Astrocyte of the cerebellum (primary cell): Measurements from ENCODE around the gene CCDC170.

Source experiments
- DNase-seq: peaks from one replicate; pipeline ENCODE4 v3.0.0-alpha.2; 2011; ENCODE audit warnings: low read depth
- H3K4me3 ChIP-seq: 2 replicates; pipeline ENCODE4 v1.5.1; 2011; ENCODE audit warnings: mild to moderate bottlenecking, low read depth, low read length, moderate library complexity
- in situ Hi-C: cut with HindIII; loops from 2 replicates; pipeline ENCODE4 v1.10.0; 2017; ENCODE audit warnings: low sequenced_read_pairs
- TF ChIP-seq, protein P1 (sequence below): IDR thresholded peaks from 2 replicates; pipeline ENCODE4 v1.5.1; 2012; ENCODE audit warnings: low read length, low read depth, moderate library complexity, mild to moderate bottlenecking; ENCODE audit errors: missing control alignments

The CCDC170 gene

DNA sequence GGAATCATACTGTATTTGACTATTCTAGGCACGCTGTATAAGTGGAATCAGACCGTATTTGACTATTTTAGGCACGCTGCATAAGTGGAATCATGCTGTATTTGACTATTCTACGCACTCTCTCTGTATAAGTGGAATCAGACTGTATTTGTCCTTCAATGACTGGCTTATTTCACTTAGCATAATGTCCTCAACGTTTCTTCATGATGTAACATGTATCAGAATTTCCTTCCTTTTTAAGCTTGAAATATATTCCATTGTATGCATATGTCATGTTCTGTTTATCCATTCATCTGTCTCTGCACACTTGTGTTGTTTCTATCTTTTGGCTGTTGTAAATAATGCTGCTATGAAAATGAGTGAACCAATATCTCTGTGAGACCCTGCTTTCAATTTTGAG is 5.7 kb downstream of the CCDC170 start:
- in situ Hi-C loops = no loop called here
- TF ChIP-seq, protein P1, sequence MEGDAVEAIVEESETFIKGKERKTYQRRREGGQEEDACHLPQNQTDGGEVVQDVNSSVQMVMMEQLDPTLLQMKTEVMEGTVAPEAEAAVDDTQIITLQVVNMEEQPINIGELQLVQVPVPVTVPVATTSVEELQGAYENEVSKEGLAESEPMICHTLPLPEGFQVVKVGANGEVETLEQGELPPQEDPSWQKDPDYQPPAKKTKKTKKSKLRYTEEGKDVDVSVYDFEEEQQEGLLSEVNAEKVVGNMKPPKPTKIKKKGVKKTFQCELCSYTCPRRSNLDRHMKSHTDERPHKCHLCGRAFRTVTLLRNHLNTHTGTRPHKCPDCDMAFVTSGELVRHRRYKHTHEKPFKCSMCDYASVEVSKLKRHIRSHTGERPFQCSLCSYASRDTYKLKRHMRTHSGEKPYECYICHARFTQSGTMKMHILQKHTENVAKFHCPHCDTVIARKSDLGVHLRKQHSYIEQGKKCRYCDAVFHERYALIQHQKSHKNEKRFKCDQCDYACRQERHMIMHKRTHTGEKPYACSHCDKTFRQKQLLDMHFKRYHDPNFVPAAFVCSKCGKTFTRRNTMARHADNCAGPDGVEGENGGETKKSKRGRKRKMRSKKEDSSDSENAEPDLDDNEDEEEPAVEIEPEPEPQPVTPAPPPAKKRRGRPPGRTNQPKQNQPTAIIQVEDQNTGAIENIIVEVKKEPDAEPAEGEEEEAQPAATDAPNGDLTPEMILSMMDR = no peak
- no peak for DNase-seq
- no peak overlapping the region for H3K4me3 ChIP-seq

DNA sequence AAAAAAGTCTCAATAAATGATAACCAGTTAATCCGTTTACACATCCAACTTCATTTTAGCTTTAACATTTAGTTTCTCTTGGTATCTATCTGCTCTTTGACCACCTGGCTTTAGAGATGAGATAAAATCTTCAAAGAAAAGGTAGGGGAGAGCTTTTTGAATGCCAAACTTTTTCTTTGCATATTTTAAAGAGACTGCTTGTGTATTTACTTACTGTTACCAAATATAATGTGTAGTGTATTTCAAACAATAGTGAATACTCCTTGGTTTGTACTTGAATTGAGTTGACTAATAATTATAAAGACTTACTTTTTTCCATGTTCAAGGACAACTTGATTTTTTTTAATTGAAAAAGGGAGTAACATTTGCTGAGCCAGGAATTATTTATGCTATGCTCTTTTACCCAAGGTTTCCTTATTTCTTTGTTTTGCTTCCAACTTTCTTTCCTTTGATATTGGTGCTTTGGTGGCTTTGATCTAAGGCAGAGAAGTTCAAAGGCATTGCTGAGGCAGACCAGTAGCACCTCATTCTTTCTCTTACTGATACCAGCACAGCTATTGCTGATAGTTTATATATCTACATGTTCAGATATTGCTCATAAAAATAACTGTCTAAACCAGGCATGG is 7.8 kb downstream of the CCDC170 start:
- in situ Hi-C loops = no loop called here
- DNase-seq = no peak
- TF ChIP-seq, protein P1 = no peak
- H3K4me3 ChIP-seq = no peak overlapping the region

DNA sequence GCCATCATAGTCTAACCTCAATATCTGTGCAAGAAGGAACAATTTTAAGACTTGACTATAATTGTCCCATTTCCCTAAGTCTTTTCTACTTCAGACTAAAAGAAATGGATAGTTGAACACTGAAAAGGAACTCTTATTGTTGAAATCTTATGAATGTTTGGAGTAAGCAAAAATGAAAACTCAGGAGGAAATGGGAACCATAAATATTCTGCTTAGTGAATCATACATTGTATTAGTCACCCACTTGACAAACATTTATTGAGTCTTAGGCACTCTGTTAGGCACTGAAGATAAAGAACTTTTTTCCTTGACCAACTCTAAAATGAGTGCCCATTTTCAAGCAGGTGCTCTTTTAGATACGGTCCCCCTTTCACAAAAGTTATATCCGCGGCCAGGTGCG is 8.7 kb downstream of the CCDC170 start:
- in situ Hi-C loops = no loop called here
- DNase-seq = no peak

DNA sequence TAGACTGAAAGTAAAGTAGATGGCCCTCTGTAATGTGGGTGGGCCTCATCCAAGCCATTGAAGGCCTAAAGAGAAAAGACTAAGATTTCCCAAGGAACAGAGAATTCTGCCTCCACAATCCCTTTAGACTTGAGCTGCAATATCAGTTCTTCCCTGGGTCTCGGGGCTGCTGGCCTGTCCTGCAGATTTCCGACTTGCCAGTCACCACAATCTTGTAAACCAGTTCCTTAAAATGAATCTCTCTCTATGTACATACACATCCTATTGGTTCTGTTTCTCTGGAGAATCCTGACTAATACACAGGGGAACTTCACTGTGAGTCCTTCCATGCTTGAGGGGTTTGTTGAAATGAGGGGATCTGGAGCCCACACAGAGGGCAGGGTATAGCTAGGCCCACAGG is 12.9 kb downstream of the CCDC170 start:
- in situ Hi-C loops = no loop called here
- TF ChIP-seq, protein P1 = no peak
- no peak for DNase-seq
- no peak overlapping the region for H3K4me3 ChIP-seq

More for the DNA sequence above, 8.7 kb downstream of the CCDC170 start:
- TF ChIP-seq, protein P1 = no peak
- no peak overlapping the region for H3K4me3 ChIP-seq

DNA sequence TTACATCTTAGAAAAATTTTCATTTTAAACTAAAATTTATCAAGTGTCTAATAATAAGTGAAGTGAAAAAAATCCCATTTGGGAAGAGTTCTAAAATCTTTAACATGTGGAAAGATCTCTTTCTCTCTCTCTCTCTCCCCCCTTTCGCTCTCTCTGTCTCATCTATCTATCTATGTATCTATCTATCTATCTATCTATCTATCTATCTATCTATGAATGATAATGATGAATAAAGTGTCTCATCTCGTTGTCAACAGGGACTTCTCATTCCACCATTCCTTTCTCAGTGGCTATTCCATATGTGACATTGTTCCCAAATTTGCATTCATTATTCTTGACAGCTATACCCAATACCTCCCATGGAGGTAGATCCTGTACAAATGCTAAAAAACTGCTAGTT is 15.2 kb downstream of the CCDC170 start:
- DNase-seq = no peak
- TF ChIP-seq, protein P1 = no peak
- in situ Hi-C loops = no loop called here
- no peak overlapping the region for H3K4me3 ChIP-seq

DNA sequence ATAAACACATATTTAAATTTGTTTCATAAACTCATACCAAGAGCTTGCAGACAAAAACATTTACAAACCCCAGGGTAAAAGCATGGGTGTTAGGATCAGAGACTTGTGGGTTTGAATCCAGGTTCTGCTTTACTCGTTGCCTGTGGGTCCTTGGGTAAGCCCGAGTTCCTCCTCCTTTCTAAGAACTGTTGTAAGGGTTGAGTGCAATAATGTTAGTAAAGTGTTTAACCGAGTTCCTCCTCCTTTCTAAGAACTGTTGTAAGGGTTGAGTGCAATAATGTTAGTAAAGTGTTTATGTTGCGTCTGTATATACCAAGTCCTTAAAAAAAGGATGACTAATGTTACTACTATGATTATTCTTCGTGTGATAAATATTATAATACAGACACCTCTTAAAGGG is 18.7 kb downstream of the CCDC170 start:
- no peak for DNase-seq
- no peak overlapping the region for H3K4me3 ChIP-seq
- TF ChIP-seq, protein P1 = no peak
- in situ Hi-C loops = no loop called here
